Neural crest cell (in vitro differentiated cells): ENCODE measurements around the gene SGCE. TPM values are rescaled to one million over a fixed set of nuclear protein-coding genes. Genes with fewer than 3 reads are reported as not detected.

Experiments
- DNase-seq: peaks from one replicate; pipeline ENCODE4 v3.0.0; 2021; ENCODE audit warnings: low read depth, mixed read lengths, low spot score
- H3K27ac Mint-ChIP-seq: one replicate; pipeline ENCODE4 v1.8.0; 2021; ENCODE audit warnings: mild to moderate bottlenecking, mixed read lengths; ENCODE audit not compliant: unreplicated experiment
- H3K27me3 Mint-ChIP-seq: 2 replicates; pipeline ENCODE4 v1.8.0; 2021; ENCODE audit warnings: low read depth, mild to moderate bottlenecking, mixed read lengths
- H3K36me3 Mint-ChIP-seq: 2 replicates; pipeline ENCODE4 v1.8.0; 2021; ENCODE audit warnings: low read depth, mild to moderate bottlenecking, mixed read lengths
- H3K4me1 Mint-ChIP-seq: 2 replicates; pipeline ENCODE4 v1.8.0; 2021; ENCODE audit warnings: mixed read lengths
- H3K4me3 Mint-ChIP-seq: one replicate; pipeline ENCODE4 v1.8.0; 2021; ENCODE audit warnings: mild to moderate bottlenecking, mixed read lengths
- H3K9me3 Mint-ChIP-seq: 2 replicates; pipeline ENCODE4 v1.8.0; 2021; ENCODE audit warnings: mixed read lengths
- total RNA-seq: library from RNA; stranded (reverse); gene quantifications from 2 replicates; pipeline ENCODE4 v1.2.1, GENCODE V29; 2021
- TF ChIP-seq, protein P1 (sequence below): fragments of 200-600 bp; sonication (generic); conservative IDR thresholded peaks from 2 replicates; pipeline ENCODE4 v1.5.0; 2021; ENCODE audit warnings: antibody characterized with exemption, mild to moderate bottlenecking

SGCE gene
- total RNA-seq, 1 donor from 2014 or later: 44.9 TPM

DNA sequence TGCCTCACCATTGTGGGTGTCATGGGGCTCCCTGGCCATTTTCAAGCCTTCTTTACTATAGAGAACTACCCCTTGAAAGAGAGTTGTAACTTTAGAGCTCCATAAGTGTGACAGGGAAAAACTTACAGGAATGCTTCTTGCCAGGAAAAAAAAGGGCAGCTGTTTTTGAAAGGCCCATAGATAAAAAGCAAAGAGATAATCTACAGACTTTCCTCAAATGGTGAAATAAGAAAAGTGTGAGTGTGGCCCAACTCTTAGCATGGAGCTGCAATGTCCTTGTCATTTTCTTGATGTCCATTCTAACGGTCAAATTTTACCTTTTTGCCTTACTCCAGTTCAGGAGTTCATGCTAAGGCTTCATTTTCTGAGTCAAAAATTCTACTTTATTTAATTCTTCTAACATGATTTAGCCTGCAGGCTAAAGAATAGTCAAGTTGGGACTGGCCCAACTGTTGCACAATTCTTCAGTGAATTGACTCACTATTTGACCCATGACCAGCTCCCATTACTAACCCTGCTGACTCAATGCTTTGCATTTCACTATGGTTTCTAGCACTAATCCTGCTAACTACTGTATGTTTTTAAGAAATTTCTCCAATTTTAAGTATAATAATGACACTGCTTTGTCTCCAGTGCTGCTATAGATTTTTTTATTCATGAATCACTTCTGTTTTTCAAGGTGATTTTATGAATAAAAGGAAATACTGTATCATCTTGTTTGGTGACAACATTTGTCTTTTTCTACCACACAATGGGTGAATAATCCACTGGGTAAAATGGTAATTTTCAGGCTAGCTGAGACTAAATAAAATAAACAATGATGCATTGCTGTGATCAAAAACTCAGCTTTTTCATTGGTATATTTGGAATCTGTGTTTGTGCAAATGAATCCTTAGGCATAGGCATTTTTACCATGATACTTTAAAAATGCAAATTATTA is 41.4 kb upstream of the SGCE start:
- Mint-ChIP-seq H3K27ac (no peak overlapping the region), H3K27me3 (no peaks in the 10 kb centered on the region)

DNA sequence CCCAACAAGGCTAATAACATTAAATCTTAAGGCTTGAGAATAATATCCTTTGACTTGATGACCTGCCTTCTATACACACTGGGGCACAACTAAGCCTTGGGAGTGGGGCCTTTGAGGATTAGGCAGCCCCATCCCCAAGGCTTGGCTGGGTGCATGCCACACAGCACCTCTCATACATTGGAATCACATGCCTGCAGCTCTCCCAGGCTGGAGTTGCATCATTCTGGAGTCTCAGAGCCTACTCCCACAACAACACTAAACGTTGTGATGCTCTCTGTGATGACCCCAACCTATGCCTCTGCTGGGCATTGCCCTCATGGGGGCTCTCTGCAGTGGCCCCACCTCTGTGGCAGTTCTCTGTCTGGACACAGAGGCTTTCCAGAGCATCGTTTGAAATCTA is 31.9 kb upstream of the SGCE start:
- Mint-ChIP-seq H3K4me1 (no peaks in the 10 kb centered on the region), H3K4me3 (no peak overlapping the region), H3K9me3 (no peaks in the 10 kb centered on the region), H3K27ac (no peak overlapping the region), H3K27me3 (no peaks in the 10 kb centered on the region), H3K36me3 (no peaks in the 10 kb centered on the region)
- TF ChIP-seq, protein P1, sequence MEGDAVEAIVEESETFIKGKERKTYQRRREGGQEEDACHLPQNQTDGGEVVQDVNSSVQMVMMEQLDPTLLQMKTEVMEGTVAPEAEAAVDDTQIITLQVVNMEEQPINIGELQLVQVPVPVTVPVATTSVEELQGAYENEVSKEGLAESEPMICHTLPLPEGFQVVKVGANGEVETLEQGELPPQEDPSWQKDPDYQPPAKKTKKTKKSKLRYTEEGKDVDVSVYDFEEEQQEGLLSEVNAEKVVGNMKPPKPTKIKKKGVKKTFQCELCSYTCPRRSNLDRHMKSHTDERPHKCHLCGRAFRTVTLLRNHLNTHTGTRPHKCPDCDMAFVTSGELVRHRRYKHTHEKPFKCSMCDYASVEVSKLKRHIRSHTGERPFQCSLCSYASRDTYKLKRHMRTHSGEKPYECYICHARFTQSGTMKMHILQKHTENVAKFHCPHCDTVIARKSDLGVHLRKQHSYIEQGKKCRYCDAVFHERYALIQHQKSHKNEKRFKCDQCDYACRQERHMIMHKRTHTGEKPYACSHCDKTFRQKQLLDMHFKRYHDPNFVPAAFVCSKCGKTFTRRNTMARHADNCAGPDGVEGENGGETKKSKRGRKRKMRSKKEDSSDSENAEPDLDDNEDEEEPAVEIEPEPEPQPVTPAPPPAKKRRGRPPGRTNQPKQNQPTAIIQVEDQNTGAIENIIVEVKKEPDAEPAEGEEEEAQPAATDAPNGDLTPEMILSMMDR: no peak
- no peak for DNase-seq

More for the DNA sequence above, 41.4 kb upstream of the SGCE start:
- H3K4me1 Mint-ChIP-seq: peaks cover 30% of the 10 kb centered on the region
- peaks cover 2% of the 10 kb centered on the region for H3K9me3 Mint-ChIP-seq
- no peak overlapping the region for H3K4me3 Mint-ChIP-seq
- H3K36me3 Mint-ChIP-seq: no peaks in the 10 kb centered on the region
- TF ChIP-seq, protein P1: no peak
- no peak for DNase-seq

DNA sequence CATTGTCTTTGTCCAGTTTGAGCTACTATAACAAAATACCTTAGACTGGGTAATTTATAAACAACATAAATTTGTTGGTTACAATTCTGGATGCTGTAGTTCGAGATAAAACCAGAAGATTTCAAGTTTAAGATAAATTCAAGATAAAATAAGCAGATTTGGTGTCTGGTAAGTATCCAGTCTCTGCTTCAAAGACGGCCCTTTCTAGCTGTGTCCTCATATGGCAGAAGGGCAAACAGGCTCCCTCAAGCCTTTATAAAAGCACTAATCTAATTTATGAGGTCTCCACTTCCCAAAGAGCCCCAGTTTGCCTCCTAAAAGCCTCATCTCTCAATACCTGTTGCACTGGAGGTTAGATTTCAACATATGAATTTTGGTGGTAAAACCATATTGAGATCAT is 31.1 kb upstream of the SGCE start:
- TF ChIP-seq, protein P1: no peak
- H3K36me3 Mint-ChIP-seq: no peaks in the 10 kb centered on the region
- H3K27ac Mint-ChIP-seq: no peak overlapping the region
- H3K4me1 Mint-ChIP-seq: no peaks in the 10 kb centered on the region
- no peak overlapping the region for H3K4me3 Mint-ChIP-seq
- no peak for DNase-seq
- H3K27me3 Mint-ChIP-seq: no peaks in the 10 kb centered on the region
- H3K9me3 Mint-ChIP-seq: no peaks in the 10 kb centered on the region

DNA sequence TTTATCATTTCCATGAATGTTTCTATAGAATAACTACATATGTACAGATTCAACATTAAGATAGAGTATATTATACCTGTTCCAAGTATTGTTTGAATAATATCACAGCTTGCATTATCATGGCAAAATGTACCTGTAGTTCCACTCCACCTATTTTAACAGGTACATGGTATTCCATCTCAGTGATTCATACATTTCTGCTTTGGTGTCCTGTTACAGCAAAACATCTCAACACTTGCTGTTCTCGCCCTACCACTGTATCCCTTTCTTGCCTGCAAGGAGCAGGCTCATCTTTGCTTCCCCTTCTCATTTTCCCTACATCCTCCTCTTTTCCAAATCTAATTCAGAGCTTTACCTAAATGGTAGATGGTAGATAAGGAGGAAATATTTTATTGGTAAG is 27.1 kb upstream of the SGCE start:
- Mint-ChIP-seq H3K4me1 (peaks cover under 1% of the 10 kb centered on the region), H3K4me3 (no peak overlapping the region), H3K9me3 (peaks cover 3% of the 10 kb centered on the region), H3K36me3 (peaks cover 2% of the 10 kb centered on the region), H3K27me3 (no peaks in the 10 kb centered on the region), H3K27ac (no peak overlapping the region)
- no peak for DNase-seq
- TF ChIP-seq, protein P1: no peak

DNA sequence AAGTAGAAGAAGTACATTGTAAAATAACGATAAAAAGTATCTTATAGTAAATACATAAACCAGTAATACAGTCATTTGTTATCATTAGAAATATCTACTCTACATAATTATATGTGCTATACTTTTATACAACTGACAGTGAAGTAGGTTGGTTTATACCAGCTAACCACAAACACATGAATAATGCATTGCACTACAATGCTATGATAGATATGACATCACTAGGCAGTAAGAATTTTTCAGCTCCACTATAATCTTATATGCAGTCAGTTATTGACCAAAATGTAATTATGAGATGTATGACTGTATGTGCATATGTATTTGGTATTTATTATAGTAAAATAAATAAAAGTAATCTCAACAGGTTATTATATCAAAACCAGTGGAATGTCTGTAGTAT is 23.4 kb upstream of the SGCE start:
- H3K27ac Mint-ChIP-seq: no peak overlapping the region
- H3K36me3 Mint-ChIP-seq: peaks cover 2% of the 10 kb centered on the region

More for the DNA sequence above, 23.4 kb upstream of the SGCE start:
- Mint-ChIP-seq H3K4me3 (no peak overlapping the region), H3K4me1 (peaks cover 8% of the 10 kb centered on the region), H3K9me3 (peaks cover 6% of the 10 kb centered on the region), H3K27me3 (no peaks in the 10 kb centered on the region)
- DNase-seq: no peak
- TF ChIP-seq, protein P1: no peak
